Measurements from ENCODE around the gene ACOT7. TPM values are rescaled to one million over a fixed set of nuclear protein-coding genes. Genes with fewer than 3 reads are reported as not detected.

Gene ACOT7
- total and polyA plus RNA-seq, 2 experiments from 2014 or later = 20.3 to 39.9 TPM

GRCh38 chr1:6358144-6358624 is 35.4 kb downstream of the ACOT7 start:
- H2AFZ ChIP-seq = no peak overlapping the region
- no peaks in the 10 kb centered on the region for H3K27me3 ChIP-seq
- no peaks in the 10 kb centered on the region for H3K9me2 ChIP-seq (replicated peaks; ENCODE audit: insufficient read depth)
- H3K79me2 ChIP-seq = peaks cover 22% of the 10 kb centered on the region
- 76% methylated on average over 10 of the region's 10 CpGs for WGBS (ENCODE audit: low lambda C conversion rate, missing lambda C conversion rate)
- peak overlapping the region; percentile 87 for H3K27ac ChIP-seq
- no peak overlapping the region for H3K4me3 ChIP-seq
- DNase-seq (ENCODE audit: low spot score) = peak; percentile 15
- TF ChIP-seq CTCF (IDR thresholded peaks at IDR 0.05; ENCODE audit: poor library complexity) (no peak), EZH2phosphoT487 (IDR thresholded peaks at IDR 0.05; ENCODE audit: low read depth, severe bottlenecking, unreplicated experiment) (no peak), EZH2 (IDR thresholded peaks at IDR 0.05; ENCODE audit: borderline replicate concordance) (no peak)
- peak overlapping the region; percentile 66 for H3K4me2 ChIP-seq
- H4K20me1 ChIP-seq (ENCODE audit: insufficient read depth, poor library complexity, severe bottlenecking) = no peaks in the 10 kb centered on the region
- no peaks in the 10 kb centered on the region for H3K36me3 ChIP-seq (replicated peaks; ENCODE audit: insufficient read depth, low read depth)
- peaks cover 53% of the 10 kb centered on the region for H3K4me1 ChIP-seq (ENCODE audit: insufficient read depth)
- H3K9me3 ChIP-seq (ENCODE audit: low read depth) = no peaks in the 10 kb centered on the region

GRCh38 chr1:6357243-6357936 is 36.2 kb downstream of the ACOT7 start:
- Histone ChIP-seq H3K27ac (no peak overlapping the region), H3K79me2 (peaks cover 27% of the 10 kb centered on the region), H3K36me3 (replicated peaks; ENCODE audit: insufficient read depth, low read depth) (no peaks in the 10 kb centered on the region), H3K9me2 (replicated peaks; ENCODE audit: insufficient read depth) (no peaks in the 10 kb centered on the region), H3K9me3 (ENCODE audit: low read depth) (no peaks in the 10 kb centered on the region), H3K4me3 (no peak overlapping the region), H3K4me1 (ENCODE audit: insufficient read depth) (peaks cover 54% of the 10 kb centered on the region), H4K20me1 (ENCODE audit: insufficient read depth, poor library complexity, severe bottlenecking) (no peaks in the 10 kb centered on the region), H3K4me2 (no peak overlapping the region), H2AFZ (no peak overlapping the region), H3K27me3 (no peaks in the 10 kb centered on the region)
- 81% methylated on average over 10 of the region's 11 CpGs for WGBS (ENCODE audit: low lambda C conversion rate, missing lambda C conversion rate)
- DNase-seq (ENCODE audit: low spot score) = peak; percentile 24
- TF ChIP-seq EZH2phosphoT487 (IDR thresholded peaks at IDR 0.05; ENCODE audit: low read depth, severe bottlenecking, unreplicated experiment) = no peak
- TF ChIP-seq CTCF (IDR thresholded peaks at IDR 0.05; ENCODE audit: poor library complexity) = no peak
- TF ChIP-seq EZH2 (IDR thresholded peaks at IDR 0.05; ENCODE audit: borderline replicate concordance) = no peak

GRCh38 chr1:6355621-6356020 is 37.9 kb downstream of the ACOT7 start:
- Histone ChIP-seq H3K27ac (no peak overlapping the region), H3K79me2 (peaks cover 20% of the 10 kb centered on the region)
- WGBS (ENCODE audit: low lambda C conversion rate, missing lambda C conversion rate) = 88% methylated on average over 11 of the region's 11 CpGs

More at GRCh38 chr1:6355621-6356020, 37.9 kb downstream of the ACOT7 start:
- Histone ChIP-seq H3K27me3 (no peaks in the 10 kb centered on the region), H3K36me3 (replicated peaks; ENCODE audit: insufficient read depth, low read depth) (no peaks in the 10 kb centered on the region), H3K4me1 (ENCODE audit: insufficient read depth) (peaks cover 45% of the 10 kb centered on the region), H3K9me3 (ENCODE audit: low read depth) (no peaks in the 10 kb centered on the region), H2AFZ (no peak overlapping the region), H3K9me2 (replicated peaks; ENCODE audit: insufficient read depth) (no peaks in the 10 kb centered on the region), H3K4me2 (no peak overlapping the region), H4K20me1 (ENCODE audit: insufficient read depth, poor library complexity, severe bottlenecking) (no peaks in the 10 kb centered on the region), H3K4me3 (no peak overlapping the region)
- DNase-seq (ENCODE audit: low spot score) = no peak
- TF ChIP-seq EZH2phosphoT487 (IDR thresholded peaks at IDR 0.05; ENCODE audit: low read depth, severe bottlenecking, unreplicated experiment) = no peak
- no peak for TF ChIP-seq CTCF (IDR thresholded peaks at IDR 0.05; ENCODE audit: poor library complexity)
- TF ChIP-seq EZH2 (IDR thresholded peaks at IDR 0.05; ENCODE audit: borderline replicate concordance) = no peak
